DOHH2 (cell line): ENCODE data around the gene ZNF135.

Source experiments
- H3F3A ChIP-seq: fragments of 200-600 bp; sonication (generic), shearing (Covaris generic); 2 replicates; pipeline ENCODE4 v1.6.0; 2016; ENCODE audit warnings: antibody characterized with exemption, mild to moderate bottlenecking; ENCODE audit not compliant: control insufficient read depth, insufficient read depth
- H3K27ac ChIP-seq: fragments of 200-600 bp; sonication (generic); 2 replicates; pipeline ENCODE4 v1.5.1; 2014; ENCODE audit warnings: low read depth, mild to moderate bottlenecking, low read length, moderate library complexity
- H3K27me3 ChIP-seq: fragments of 200-600 bp; sonication (generic); 2 replicates; pipeline ENCODE4 v1.6.1; 2014; ENCODE audit warnings: mild to moderate bottlenecking, low read length, mixed read lengths; ENCODE audit not compliant: control insufficient read depth
- H3K36me3 ChIP-seq: fragments of 200-600 bp; sonication (generic); 2 replicates; pipeline ENCODE4 v1.6.1; 2014; ENCODE audit warnings: mild to moderate bottlenecking, low read length, moderate library complexity, mixed read lengths; ENCODE audit not compliant: control insufficient read depth
- H3K4me1 ChIP-seq: fragments of 200-600 bp; sonication (generic); 2 replicates; pipeline ENCODE4 v1.6.1; 2014; ENCODE audit warnings: mild to moderate bottlenecking, low read length, mixed read lengths; ENCODE audit not compliant: control insufficient read depth
- H3K4me2 ChIP-seq: fragments of 200-600 bp; sonication (generic); 2 replicates; pipeline ENCODE4 v1.6.0; 2014; ENCODE audit warnings: mild to moderate bottlenecking, low read length, moderate library complexity
- H3K4me3 ChIP-seq: fragments of 200-600 bp; sonication (generic); 2 replicates; pipeline ENCODE4 v1.5.1; 2014; ENCODE audit warnings: mild to moderate bottlenecking, low read length, mixed read lengths
- H3K79me2 ChIP-seq: fragments of 200-600 bp; sonication (generic); 2 replicates; pipeline ENCODE4 v1.6.1; 2014; ENCODE audit warnings: mild to moderate bottlenecking, low read length, mixed read lengths; ENCODE audit not compliant: control insufficient read depth
- H3K9me2 ChIP-seq: fragments of 200-600 bp; sonication (generic); replicated peaks from 2 replicates; pipeline ENCODE4 v1.6.1; 2014; ENCODE audit warnings: mild to moderate bottlenecking, low read length, mixed read lengths; ENCODE audit not compliant: control insufficient read depth
- H3K9me3 ChIP-seq: fragments of 200-600 bp; sonication (generic); 2 replicates; pipeline ENCODE4 v1.6.1; 2014; ENCODE audit warnings: antibody characterized with exemption, low read length, mixed read lengths; ENCODE audit not compliant: control insufficient read depth, insufficient read depth
- H4K20me1 ChIP-seq: fragments of 200-600 bp; sonication (generic); 2 replicates; pipeline ENCODE4 v1.6.0; 2014; ENCODE audit warnings: low read depth, mild to moderate bottlenecking, antibody characterized with exemption, low read length, moderate library complexity; ENCODE audit not compliant: control insufficient read depth, insufficient read depth
- EZH2phosphoT487 ChIP-seq: fragments of 200-600 bp; sonication (generic); IDR thresholded peaks from 2 replicates; pipeline ENCODE4 v1.6.1; 2017; ENCODE audit warnings: borderline replicate concordance, mild to moderate bottlenecking, antibody characterized with exemption, low read length, moderate library complexity, mixed read lengths
- TF ChIP-seq, protein P1 (sequence below): fragments of 200-600 bp; sonication (generic); IDR thresholded peaks from one replicate; pipeline ENCODE4 v1.5.1; 2014; ENCODE audit warnings: antibody characterized with exemption, mild to moderate bottlenecking, low read depth, low read length; ENCODE audit not compliant: poor library complexity, severe bottlenecking

ZNF135 gene

GRCh38 chr19:58097781-58098681 lies 38.9 kb downstream of the ZNF135 start, which contains the start of gene ZSCAN18:
Gene ZSCAN18, minus strand, starts transcription at chr19:58098231. Its CDS starts 7,964 bp downstream, at chr19:58090267.
- H3K79me2 ChIP-seq, result no peaks in the 10 kb centered on the region
- no peaks in the 10 kb centered on the region for H3K36me3 ChIP-seq
- H3F3A ChIP-seq, result no peaks in the 10 kb centered on the region
- H3K9me3 ChIP-seq, result peaks cover 29% of the 10 kb centered on the region
- no peaks in the 10 kb centered on the region for H4K20me1 ChIP-seq
- H3K4me1 ChIP-seq, result no peaks in the 10 kb centered on the region
- H3K4me3 ChIP-seq, result no peak within 1 kb of the TSS
- TF ChIP-seq, protein P1, sequence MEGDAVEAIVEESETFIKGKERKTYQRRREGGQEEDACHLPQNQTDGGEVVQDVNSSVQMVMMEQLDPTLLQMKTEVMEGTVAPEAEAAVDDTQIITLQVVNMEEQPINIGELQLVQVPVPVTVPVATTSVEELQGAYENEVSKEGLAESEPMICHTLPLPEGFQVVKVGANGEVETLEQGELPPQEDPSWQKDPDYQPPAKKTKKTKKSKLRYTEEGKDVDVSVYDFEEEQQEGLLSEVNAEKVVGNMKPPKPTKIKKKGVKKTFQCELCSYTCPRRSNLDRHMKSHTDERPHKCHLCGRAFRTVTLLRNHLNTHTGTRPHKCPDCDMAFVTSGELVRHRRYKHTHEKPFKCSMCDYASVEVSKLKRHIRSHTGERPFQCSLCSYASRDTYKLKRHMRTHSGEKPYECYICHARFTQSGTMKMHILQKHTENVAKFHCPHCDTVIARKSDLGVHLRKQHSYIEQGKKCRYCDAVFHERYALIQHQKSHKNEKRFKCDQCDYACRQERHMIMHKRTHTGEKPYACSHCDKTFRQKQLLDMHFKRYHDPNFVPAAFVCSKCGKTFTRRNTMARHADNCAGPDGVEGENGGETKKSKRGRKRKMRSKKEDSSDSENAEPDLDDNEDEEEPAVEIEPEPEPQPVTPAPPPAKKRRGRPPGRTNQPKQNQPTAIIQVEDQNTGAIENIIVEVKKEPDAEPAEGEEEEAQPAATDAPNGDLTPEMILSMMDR, result no peak
- TF ChIP-seq EZH2phosphoT487, result no peak
- no peak within 1 kb of the TSS for H3K27ac ChIP-seq
- H3K4me2 ChIP-seq, result no peak within 1 kb of the TSS
- no peaks in the 10 kb centered on the region for H3K27me3 ChIP-seq
- H3K9me2 ChIP-seq, result no peaks in the 10 kb centered on the region

DNA sequence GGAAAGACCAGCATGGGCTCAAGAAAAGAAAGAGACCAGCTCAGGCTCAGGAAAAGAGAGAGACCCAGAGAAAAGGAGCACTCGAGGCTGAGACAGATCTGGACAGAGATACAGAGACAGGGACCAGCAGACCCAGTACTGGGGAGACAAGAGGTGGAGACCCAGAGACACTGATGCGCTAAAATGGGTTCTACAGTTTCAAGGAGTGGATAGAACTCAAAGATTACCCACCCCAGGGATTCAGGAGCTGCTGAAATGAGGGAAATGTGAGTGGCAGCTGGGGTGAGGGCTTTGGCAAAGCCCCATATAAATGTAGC lies 39.6 kb downstream of the ZNF135 start:
- H3K27ac ChIP-seq, result no peak overlapping the region
- H3K4me2 ChIP-seq, result no peak overlapping the region

GRCh38 chr19:58107778-58108545 lies 48.9 kb downstream of the ZNF135 start:
- H3K4me2 ChIP-seq, result no peak overlapping the region
- H3K79me2 ChIP-seq, result no peaks in the 10 kb centered on the region
- no peaks in the 10 kb centered on the region for H3K4me1 ChIP-seq
- no peaks in the 10 kb centered on the region for H3K27me3 ChIP-seq
- no peak for TF ChIP-seq EZH2phosphoT487
- TF ChIP-seq, protein P1, result no peak
- no peaks in the 10 kb centered on the region for H3K36me3 ChIP-seq
- no peaks in the 10 kb centered on the region for H4K20me1 ChIP-seq
- H3K4me3 ChIP-seq, result no peak overlapping the region
- H3K9me3 ChIP-seq, result peaks cover 37% of the 10 kb centered on the region
- H3K27ac ChIP-seq, result no peak overlapping the region
- H3K9me2 ChIP-seq, result no peaks in the 10 kb centered on the region
- no peaks in the 10 kb centered on the region for H3F3A ChIP-seq

More for the DNA sequence above, 39.6 kb downstream of the ZNF135 start:
- Histone ChIP-seq H3K9me2 (no peaks in the 10 kb centered on the region), H3K79me2 (no peaks in the 10 kb centered on the region), H3K4me1 (no peaks in the 10 kb centered on the region), H3F3A (no peaks in the 10 kb centered on the region), H3K27me3 (no peaks in the 10 kb centered on the region), H3K4me3 (no peak overlapping the region), H3K36me3 (no peaks in the 10 kb centered on the region), H4K20me1 (no peaks in the 10 kb centered on the region), H3K9me3 (peaks cover 32% of the 10 kb centered on the region)
- TF ChIP-seq, protein P1, result no peak
- no peak for TF ChIP-seq EZH2phosphoT487
